Iris pigment epithelial cell (primary cell): ENCODE data around the gene MACROH2A1.
A peak's percentile ranks its signal among the peaks of the same experiment; 100 is the strongest.

ENCODE experiments used
- DNase-seq: peaks from one replicate; pipeline ENCODE4 v3.0.0-alpha.2; 2011; ENCODE audit warnings: low read depth

MACROH2A1 gene

DNA sequence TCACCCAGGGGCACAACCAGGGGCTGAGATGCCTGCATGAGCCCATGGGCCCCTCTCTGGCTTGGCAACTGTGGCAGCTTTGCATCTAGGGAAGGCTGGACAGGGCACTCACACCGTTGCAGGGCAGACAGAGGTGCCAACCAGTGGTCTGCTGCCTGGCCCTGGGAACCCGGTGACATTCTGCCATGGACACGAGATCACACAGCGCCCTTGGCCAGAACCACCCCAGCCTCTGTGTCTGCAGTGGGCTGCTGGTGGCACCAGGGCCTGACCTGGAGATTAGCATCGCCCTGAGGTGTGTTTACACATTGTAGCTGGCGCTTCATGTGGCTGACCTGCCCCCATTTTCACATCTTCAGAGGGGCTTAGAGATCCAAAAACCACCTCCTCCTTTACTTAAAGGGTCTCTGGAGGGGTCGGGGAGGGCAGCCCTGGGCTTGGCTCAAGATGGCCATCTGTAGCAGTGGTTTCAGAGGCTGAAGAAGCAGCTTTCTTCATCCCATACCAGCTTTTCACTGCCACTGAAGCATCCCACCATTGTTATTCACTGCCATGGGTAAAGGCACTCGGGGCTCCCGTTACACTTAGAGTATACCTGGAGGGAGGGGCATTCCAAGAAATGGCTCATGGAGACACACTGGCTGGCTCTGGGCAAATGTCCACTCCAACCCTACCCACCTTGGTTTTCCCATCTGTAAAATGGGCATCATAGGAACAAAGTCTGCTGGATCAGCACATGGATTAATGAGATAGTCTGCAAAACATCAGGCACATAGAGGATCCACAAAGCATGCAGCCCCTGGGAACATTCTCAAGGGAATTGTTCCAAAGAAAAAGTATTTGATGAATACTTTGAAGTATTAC, 36.7 kb upstream of the MACROH2A1 start:
- DNase-seq, result no peak

DNA sequence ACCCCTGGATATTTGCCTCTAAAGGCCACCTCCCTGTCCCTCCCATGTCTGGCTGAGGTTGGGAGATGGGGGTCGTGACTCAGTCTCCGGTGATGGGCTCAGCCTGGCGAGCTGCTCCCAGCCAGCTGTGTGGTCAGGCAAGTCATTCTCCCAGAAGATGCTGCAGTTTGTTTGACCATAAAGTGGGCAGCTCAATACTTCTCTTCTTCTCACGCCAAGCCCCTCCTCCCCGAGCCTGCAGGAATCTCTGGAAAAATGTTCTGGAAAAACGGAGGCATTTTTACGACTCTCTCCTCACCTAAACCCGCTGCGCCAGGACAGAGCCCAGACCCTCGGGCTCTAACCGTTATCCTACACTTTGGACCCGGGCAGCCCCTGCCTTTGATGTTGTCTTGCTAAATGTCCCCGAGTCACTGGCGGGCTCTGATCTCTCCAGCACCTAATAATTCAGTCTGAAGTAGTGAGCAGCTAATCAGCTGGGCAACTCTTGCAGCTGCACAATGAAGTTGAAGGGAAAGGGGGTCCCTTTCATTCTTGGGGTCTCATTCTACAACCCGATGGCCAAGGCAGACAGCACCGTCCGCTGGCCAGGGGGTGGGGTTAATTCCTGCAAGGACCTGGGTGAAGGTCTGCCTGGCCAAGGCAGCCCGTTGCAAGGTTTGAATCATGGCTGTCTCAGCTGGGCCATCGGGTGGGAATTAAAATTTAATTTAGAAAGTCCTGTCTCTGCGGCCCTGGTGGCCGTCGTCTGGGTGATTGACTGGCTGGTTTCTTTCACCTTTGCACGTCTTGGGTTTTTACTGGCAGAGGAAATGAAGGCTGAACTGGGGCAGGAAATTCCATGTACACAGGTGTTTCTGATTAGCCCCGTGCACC, 35.8 kb upstream of the MACROH2A1 start:
- DNase-seq, result no peak

DNA sequence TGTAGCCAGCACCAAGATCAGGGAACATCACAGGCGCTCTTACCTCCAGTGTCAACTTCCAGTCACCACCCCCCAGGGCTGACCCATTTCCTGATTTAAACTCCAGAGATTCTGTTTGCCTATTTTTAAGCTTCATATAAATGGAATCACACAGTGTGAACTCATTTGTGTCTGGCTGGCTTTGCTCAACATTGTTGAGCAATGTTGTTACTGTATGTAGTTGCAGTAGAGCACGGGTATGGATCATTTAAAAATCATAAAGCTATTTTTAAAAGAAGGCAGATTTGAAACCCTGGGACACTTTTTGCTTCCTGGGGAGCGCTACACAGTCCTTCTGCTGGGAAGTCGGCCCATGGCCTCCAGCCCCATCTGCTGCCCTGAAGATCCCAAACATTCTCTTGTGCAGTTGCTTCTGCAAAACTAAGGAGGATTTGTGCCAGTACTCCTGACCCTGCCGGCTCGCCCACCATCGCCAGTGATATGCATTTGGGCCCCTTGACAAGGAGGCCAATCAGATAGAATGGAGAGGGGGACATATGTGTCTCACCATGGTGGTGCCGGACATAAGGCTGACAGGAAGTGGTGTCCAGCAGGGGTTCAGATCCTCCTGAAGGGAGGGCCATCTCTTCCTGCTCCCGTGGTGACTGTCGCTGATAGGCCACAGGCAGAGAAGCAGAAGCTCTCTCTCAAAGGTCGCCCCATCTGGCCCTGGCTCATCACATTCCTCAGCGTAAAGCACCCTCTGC, 34.8 kb upstream of the MACROH2A1 start:
- peak; percentile 33 for DNase-seq

DNA sequence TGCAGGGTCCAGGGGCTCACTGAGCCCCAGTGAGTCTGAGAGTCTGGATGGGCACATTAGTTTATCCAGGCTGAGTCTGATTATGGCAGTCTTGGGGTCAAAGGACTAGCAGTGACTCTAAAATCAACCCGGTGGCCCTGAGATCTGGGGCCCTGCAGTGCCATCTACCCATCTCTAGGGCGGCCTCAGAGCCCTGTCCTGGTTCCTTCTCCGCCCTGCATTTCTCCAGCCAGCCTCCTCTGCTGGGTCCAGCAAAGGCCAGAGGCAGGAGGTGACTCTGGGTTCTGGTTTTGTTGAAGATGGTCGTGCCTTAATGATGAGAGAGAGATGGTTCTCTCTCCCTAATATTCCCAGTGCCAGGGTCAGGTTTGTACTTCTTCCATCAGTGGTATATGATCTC, 33.1 kb upstream of the MACROH2A1 start:
- DNase-seq, result no peak

DNA sequence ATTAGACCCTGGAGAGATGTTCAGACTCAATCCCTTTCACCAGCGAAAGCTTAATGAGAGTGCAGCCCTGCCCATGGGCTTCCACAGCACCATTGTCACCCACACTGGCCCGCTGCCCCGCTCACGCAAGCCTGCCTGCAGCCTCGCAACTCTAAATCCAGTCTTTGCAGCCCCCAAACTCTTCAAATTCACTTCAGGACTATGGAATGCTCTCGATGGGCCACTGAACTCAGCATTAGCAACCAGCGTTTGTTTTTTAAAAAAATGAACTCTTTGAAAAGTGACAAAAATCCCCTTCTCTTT, 31.1 kb upstream of the MACROH2A1 start:
- no peak for DNase-seq

GRCh38 chr5:135429301-135430134, 30.5 kb upstream of the MACROH2A1 start:
- peak; percentile 14 for DNase-seq

DNA sequence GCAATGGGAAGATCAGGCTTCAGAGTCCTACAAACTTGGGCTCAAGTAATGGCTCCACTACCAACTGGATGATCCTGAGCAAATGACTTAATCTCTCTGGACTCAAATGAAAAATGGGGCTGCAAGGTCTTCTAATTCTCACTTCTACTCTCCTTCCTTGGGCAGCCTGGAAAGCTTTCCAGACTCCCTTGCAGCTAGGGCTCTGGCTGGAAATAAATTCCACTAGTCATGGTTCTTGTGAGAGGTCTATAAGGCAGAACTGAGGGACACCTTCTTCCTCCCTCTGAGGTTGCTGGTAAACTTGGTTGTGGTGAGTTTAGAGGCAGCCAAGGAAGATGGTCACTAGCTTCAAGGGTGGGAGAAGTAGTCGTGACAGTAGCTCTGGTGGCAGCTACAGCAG, 29.6 kb upstream of the MACROH2A1 start:
- no peak for DNase-seq

DNA sequence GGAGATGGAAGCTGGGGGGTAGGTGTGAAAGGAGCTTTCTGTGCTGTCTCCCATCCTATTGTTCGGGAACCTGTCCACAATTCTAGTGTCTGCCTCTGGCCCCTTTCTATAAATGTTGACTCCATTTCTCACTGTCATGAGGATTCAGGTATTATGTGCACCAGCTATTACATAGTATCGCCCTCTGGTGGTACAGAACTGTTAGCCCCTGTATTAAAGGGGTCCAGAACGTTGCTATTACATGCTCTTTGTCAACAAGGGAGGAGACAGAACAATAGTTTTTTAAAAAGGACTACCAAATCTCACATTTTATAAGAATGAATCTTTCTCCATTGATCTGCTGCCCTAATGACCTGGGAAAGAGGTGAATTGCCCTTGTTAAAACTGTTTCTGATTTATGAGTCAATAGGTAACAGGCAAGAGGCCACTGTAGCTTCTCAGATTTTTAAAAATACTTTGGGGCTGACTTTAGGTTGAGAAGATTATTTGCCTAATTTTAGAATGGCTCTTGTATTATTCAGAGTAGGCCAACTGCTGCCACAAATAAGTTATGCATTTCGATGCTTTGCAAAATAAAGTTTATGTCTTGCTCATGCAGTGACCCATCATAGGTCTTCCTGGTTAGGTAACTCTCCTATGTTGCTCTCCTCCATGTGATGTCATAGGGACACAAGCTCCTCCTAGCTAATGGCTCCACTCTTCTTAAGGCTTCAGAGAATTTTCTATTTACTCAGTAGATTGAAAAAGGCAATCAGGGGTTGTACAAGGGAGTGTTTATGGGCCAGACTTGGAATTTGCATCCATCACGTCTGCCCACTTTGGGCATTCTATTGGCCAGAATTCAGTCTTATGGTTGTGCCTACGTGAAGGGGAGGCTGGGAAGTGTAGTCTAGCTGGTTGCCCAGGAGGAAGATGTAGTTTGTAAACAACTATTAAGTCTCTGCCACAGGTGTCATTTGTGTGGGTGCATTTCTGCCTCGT, 27.4 kb upstream of the MACROH2A1 start:
- peak; percentile 65 for DNase-seq

DNA sequence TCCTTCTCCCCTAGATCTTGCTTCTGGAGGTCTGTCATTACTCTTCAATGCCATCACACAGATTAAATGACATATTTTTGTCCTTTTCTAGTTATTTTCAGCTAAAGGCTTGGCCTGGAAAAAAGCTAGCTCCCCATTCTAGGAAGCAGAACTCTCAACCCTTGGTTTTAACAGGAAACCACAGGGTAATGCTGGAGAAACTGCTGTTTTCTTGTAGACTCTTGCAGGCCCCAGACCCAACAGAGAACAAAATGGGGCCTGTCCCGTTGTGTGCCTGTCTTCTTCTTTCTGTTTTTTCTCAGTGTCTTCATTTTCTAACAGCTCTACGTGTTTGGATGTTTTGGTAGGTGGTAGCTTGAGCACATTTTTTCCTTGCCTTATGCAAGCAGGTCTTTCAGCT, 26.6 kb upstream of the MACROH2A1 start:
- no peak for DNase-seq

DNA sequence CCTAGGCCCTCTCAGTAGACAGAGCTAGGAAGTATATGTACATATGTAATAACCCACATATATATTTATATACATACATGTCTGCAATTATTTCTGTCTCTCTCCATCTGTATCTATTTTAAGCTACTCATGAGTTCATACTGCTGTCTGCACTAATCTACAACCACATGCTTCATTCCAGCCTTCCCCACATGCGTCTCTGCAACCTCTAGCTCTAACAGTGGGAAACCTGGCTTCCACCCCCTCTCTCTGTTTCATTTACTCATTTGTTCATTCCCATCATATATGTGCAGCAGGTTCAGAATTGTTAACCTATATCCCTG, 24.8 kb upstream of the MACROH2A1 start:
- DNase-seq, result no peak

- peak; percentile 17 for DNase-seq
Observed at GRCh38 chr5:135423146-135423845, 24.3 kb upstream of the MACROH2A1 start.

- no peak for DNase-seq
Observed at GRCh38 chr5:135422419-135422818, 23.4 kb upstream of the MACROH2A1 start.

GRCh38 chr5:135417083-135417482, 18.1 kb upstream of the MACROH2A1 start:
- no peak for DNase-seq

DNA sequence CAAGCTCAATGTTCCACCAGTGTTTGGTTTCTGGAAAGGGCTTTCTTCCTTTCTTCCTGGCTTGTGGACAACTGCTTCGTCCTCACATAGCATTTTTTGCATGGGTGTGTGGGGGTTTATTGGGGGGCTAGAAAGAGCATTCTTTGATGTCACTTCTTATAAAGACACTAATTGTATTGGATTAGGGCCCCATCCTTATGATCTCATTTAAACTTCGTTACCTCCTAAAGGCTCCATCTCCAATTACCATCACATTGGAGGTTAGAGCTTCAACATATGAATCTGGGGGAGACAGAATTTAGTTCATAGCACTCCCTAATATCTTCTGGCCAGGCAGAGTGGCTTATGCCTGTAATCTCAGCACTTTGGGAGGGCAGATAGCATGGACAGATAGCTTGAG, 6.1 kb upstream of the MACROH2A1 start:
- no peak for DNase-seq

- no peak for DNase-seq
Observed at GRCh38 chr5:135402031-135402430, 3.0 kb upstream of the MACROH2A1 start.

- no peak for DNase-seq
Observed at GRCh38 chr5:135400866-135401265, 1.8 kb upstream of the MACROH2A1 start.

- no peak for DNase-seq
Observed at GRCh38 chr5:135399794-135400542, 937 bp upstream of the MACROH2A1 start.

- DNase-seq, result peak; percentile 48
Observed at GRCh38 chr5:135398160-135398854, 724 bp downstream of the MACROH2A1 start.

DNA sequence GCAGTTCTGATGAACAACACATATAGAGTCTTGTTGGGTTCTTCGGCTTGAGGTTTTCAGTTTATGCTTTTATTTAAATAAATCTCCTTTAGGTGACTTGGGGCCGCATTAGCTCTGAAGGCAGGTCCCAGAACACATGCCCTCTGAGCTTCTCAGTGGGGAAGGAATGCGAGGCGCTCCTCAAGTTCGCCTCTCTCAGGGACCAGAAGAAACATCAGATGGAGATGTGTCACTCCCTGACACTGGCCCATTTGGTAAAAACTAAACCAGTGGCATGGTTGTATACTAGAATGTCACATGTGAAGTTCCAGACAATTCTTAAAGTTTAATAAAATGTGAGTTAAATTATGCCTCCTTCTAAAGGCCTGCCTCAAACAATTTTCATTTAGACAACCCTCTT, 1.9 kb downstream of the MACROH2A1 start:
- no peak for DNase-seq
